GM12873 (cell line): ENCODE data around the gene TMEM154.

ENCODE experiments used
- CTCF ChIP-seq: IDR thresholded peaks from 2 replicates; pipeline ENCODE4 v1.5.1; 2012; ENCODE audit warnings: low read depth, mild to moderate bottlenecking, moderate library complexity, low read length, control low read depth; ENCODE audit not compliant: insufficient read depth; ENCODE audit errors: missing control alignments

The TMEM154 gene

DNA sequence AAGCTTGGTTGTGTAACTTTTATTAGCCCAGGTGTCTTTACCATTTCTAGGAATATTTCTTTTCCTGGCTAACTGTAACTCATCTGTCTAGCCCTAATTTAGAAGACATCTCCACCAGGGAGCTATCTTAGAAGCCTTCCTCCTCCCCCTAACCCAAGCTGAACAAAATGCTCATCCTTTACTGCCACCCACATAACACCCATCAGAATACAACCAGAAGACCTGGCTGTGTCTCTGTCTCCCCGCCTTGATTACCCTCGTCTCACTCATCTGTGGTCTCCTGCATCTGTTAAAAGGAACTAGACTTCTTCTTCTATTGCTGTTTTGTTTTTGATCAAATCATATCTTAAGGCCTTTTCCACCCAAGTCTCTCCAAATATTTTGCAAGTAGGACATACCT, 4.8 kb upstream of the TMEM154 start:
- TF ChIP-seq CTCF: no peak

- no peak for TF ChIP-seq CTCF
Measured at GRCh38 chr4:152684007-152684406, 4.2 kb upstream of the TMEM154 start.

DNA sequence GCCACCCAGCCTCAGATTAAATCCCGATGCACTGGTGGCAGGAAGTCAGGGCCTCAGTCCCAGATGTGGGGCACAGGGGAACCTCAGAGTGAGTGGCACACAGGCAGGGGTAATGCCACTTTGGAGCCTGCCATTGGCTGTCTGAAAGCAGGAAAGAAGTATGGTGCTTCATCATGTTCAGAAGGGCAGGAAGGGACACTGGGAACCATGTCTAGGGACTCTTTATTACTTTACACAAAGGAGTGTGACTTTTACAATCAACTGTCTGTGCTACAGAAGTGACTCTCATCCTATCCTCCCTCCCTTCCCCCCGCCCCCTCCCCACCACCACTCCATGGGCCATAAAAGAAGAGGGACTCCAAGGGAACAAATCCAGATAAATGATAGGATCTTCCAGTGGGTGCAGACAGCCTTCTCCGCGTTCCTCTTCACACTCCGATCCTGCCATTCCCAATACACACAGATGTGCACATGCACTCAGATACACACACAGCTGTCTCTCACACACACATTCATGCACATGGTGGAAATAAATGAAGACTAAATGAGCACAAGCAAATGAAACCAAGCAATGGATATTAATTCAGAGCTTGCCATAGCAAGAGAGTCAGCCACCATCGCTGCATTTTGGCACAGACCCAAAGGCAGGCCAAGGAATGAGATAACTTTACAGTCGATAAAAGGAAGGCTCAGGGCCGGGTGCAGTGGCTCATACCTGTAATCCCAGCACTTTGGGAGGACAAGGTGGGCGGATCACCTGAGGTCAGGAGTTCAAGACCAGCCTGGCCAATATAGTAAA, 2.5 kb upstream of the TMEM154 start:
- no peak for TF ChIP-seq CTCF

- no peak for TF ChIP-seq CTCF
Measured at GRCh38 chr4:152680988-152681603, 1.3 kb upstream of the TMEM154 start.

DNA sequence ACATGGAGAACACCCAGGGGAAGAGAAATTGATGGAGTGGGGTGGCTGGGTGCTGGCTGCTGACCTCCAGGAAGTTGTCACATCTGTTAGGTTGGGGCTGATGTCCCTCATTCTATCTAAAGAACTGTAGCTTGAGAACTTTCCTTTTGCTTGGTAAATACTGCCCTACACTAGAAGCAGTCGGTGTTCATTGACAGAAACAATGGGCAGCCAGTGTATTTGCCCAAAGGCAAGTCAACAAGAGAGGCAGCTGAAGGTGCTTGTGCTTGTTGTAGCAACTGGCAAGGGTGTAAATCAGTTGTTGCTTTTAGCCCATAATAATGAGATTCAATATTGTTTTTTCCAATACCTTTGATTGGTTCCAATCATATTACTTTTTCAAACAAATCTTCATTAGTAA, 956 bp downstream of the TMEM154 start:
- no peak for TF ChIP-seq CTCF

DNA sequence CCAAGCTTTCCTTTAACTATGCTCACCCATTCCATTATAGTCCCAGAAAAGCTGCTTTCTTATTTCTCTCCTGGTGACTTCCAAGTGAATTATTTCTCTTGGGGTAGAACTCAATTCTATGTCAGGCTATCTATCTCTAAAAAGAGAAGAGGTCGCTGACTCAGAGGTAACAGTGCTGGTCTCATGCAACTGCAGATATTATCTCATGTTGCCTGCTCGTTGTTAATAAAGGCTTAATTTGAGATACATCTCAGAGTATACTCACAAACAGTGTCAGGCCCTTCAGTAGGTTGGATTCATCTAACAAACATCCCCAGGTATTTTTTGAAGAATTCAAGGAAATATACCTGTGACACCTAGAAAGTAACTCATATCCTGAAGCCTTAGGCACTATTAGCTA, 2.7 kb downstream of the TMEM154 start:
- no peak for TF ChIP-seq CTCF

DNA sequence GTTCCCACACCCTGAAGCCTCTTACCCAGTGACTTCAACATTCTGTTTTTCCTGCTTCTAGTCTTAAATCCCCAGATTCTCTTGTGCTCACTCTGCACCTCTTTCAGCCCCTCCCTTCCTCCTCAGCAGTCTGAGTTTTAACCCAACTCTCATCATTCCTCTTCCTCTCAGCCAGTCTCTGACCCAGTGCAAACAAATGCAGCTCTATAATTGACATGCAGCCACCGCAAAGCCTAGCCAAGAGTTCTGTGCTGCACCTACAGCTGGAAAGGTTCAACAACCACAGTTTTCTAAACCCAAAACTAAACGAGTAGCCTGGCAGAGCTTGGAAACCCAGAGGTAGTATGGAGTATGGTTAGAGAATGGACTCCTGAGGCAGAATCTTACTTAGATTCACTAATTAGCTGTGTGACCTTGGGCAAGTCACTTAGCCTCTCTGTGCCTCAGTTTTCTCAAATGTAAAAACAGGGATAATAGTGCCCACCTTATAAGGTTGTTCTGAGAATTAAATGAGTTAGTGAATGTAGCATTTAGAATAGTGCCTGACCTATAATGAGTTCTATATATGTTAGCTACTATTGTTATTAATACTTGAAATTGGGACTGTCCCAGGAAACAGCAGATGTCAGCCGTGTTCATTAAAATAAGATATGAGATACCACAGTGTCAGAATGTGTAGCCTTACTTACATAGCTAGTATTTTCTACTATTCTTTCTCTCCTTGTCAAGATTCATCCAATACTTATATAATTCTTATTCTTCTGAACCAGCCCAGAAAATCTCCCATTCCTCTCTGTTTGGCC, 3.5 kb downstream of the TMEM154 start:
- no peak for TF ChIP-seq CTCF
